Measurements from ENCODE around the gene TMEM101.

- TF ChIP-seq CTCF (IDR thresholded peaks at IDR 0.05), result no peak
- no peak for TF ChIP-seq EZH2 (IDR thresholded peaks at IDR 0.05; ENCODE audit: borderline replicate concordance, insufficient read depth, low read depth, low read length, poor library complexity, severe bottlenecking)
Observed at GRCh38 chr17:43979671-43980070, 35.1 kb downstream of the TMEM101 start.

All from B cell (primary cell).